Fibroblast of the conjunctiva (primary cell): ENCODE measurements around the gene LRFN4.
A peak's percentile ranks its signal among the peaks of the same experiment; 100 is the strongest.
"Not testable (repeated sequence)": the region's sequence is repeated elsewhere in the genome, so short reads cannot be mapped to it uniquely, and the experiment has no call there.

Source experiments
- DNase-seq: peaks from one replicate; pipeline ENCODE4 v3.0.0-alpha.2; 2010; ENCODE audit warnings: low read depth

Gene LRFN4

DNA sequence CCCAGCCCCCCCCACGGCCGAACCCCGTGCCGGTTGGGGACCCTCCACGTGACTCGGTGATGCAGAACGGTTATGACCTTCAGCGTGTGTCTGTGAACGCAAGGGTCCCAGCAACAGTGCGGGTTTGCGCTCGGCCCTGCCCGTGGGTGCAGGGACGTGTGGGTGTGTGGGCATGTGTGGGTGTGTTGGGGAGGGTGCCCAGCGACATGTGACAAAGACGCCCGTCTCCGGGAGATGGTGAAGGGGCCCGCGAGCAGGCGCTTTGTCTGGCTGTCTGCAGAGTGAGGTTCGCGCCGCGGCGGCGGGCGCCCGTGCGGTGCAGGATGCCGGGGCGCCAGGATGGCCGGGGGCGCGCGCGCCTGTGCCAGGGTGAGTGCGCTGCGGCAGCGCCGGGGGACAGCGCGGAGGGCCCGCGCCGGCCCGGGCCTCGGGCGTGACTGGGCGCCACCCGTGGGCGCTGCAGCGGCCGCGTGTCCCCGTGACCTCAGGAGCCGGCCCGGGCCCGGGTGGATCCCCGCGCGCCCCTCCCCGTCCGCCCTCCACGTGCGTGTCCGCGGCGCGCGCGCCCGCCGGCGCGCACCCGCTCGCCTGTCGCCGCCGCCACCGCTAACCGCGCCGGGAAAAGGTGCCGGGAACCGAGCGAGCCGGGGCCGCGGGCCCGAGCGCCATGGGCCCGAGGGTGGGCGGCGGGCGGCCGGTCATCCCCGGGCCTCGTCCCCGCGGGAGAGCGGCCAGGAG is at the start of gene LRFN4:
Gene LRFN4, plus strand, starts transcription at position 569 of the 738 bp plus-strand sequence. CDS start 681 bp downstream, outside the sequence.
- no peak for DNase-seq

DNA sequence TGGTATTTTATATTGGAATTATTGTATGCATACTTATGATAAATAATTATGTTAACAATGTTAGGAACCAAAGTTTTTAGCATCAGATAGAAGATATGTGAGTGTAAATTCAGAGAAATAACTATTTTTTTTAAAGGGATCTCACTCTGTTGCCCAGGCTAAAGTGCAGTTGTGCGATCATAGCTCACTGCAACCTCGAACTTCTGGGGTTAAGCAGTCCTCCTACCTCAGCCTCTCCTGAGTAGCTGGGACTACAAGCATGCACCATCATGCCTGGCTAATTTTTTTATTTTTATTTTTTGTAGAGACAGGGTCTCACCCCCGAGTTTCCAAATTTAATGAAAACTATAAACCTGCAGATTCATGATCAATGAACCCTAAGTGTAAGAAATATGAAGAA is 47.3 kb upstream of the LRFN4 start:
- no peak for DNase-seq

DNA sequence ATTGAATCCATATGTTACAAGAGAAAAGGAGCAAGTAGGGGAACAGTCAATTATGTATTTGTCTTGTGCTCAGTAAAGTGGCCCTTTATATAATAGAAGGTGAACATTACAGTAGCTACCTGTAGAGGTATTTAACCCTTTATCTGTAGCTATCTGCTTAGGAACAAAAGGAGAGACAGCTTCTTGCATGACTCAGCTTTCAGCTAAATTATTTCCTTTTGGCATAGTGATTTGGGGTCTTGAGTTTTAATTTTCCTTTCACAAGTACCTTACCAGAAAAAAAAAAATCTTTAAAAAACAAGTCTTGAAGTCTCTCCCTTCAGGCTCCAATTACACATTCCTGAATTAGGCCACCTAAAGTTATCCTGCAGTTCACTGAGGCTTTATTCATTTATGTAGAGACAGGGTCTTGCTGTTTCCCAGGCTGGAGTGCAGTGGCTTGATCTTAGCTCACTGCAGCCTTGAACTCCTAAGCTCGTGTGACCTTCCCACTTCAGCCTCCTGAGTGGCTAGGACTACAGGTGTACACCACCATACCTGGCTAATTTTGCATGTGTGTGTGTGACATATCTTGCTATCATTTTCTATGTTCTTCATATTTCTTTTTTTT is 46.2 kb upstream of the LRFN4 start:
- no peak for DNase-seq

DNA sequence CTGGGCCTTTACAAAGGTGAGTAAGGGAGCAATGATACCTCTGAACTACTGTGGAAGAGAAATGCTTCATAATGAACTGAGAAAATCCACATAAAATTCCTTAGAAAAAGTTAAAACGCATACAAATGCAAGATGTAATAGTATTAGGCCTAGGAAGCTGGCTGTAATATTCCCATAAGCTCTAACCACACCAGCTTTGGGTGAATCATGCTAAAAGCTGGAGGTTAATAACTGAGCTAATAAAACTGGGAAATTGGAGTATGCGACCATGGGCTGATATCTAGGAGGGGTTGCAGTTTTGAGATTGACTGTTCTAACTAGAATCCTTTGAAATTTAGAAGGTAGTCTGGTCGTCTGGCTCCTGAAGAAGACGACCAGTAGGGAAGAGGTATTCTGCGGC is 42.2 kb upstream of the LRFN4 start:
- no peak for DNase-seq

DNA sequence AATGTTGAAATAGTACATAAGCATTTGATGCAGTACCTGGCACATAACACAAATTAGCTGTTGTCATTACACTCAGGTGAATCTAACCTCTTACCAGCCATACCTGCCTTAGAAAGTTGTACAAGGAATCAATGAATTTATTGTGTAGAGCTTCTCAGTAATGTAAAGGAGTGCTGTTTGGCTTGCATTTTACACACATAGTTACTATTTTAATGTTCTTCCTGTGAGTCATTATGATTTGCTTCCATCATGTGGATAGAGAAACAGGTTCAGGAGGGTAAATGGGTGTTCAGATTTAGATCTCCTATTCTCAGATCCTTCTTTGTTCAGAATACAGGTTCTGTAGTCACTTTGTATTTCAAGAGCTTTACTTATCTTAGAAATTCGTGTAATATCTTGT is 41.2 kb upstream of the LRFN4 start:
- DNase-seq, result no peak

DNA sequence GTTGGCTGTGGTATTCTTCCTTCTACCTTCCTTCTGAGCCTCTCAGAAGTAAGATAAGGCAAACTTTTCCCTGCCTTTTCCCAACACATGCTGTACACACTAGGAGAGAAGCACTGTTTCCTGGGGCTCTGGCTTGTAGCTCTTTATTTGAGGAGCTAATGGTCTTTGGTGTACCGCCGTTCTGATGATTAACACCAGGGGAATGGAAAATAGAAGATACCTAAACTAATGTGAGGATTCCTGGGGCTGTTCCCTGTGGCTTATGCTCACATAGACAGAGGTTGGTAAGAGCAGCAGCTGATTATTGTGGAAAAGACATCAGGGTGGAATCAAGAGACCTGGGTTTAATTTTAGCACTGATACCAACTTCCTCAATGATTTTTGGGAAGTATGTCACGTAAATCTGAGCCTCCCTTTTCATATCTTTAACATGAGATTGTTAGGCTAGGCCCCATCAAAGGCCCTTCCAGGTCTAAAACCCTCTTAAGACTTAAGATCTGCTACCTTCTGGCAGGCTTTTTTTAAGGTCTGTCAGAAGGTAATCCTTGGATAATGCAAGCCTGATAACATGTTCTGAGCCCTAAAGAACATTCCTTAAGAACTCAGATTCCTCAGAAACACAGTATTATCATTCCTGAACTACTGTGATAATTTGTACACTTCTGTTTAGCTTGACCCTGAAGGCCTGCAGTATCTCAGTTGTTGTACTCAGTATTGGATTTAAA is 38.5 kb upstream of the LRFN4 start:
- DNase-seq, result no peak

DNA sequence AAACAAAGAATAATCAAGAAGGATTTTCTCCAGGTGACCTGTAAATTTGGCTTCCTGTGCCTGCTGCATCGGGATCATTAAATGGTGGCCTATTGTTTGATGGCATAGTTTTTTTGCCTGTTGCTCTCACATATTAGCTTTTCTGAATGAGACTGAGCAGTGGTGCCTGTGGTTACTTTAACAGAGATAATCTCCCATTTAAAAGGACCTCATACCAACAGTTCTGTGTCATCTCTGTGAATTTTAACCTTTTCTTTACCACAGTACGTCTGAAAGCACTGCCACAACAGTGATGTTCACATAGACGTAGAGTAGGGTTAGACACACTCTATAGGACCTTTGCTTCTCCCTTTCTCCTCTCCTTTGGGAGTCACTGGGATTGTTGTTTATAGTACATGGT is 36.5 kb upstream of the LRFN4 start:
- DNase-seq, result no peak

DNA sequence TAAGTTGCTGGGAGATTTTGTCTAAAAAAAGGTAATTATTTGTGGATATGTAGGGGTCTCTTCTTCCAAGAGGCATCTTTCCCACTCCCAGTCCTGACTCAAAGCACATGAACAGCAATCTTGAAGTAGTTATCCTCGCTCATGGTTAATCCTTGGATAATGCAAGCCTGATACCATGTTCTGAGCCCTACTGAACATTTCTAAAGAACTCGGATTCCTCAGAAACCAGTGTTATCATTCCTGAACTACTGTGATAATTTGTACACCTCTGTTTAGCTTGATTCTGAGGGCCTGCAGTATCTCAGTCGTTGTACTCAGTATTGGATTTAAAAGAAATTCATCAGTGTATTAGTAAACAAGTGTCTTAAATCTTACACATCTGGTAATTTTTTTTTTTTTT is 36.0 kb upstream of the LRFN4 start:
- DNase-seq, result no peak

DNA sequence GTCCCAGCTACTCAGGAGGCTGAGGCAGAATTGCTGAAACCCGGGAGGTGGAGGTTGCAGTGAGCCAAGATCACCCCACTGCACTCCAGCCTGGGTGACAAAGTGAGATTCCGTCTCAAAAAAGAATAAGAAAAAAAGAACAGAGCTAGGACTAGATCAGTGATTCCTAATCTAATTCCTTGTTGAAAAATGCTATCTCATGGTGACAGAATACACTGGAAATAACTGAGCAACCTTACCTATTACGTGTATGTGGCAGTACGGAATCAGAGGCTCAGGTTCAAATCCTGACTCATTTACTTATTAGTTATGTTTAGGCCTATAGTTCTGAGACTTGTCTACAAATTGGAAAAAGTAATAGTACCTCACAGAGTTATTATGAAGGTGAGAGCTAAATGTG is 33.2 kb upstream of the LRFN4 start:
- no peak for DNase-seq

DNA sequence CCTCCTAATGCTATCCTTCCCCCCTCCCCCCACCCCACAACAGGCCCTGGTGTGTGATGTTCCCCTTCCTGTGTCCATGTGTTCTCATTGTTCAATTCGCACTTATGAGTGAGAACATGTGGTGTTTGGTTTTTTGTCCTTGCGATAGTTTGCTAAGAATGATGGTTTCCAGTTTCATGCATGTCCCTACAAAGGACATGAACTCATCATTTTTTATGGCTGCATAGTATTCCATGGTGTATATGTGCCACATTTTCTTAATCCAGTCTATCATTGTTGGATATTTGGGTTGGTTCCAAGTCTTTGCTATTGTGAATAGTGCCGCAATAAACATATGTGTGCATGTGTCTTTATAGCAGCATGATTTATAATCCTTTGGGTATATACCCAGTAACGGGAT is 32.3 kb upstream of the LRFN4 start:
- not testable (repeated sequence) for DNase-seq

DNA sequence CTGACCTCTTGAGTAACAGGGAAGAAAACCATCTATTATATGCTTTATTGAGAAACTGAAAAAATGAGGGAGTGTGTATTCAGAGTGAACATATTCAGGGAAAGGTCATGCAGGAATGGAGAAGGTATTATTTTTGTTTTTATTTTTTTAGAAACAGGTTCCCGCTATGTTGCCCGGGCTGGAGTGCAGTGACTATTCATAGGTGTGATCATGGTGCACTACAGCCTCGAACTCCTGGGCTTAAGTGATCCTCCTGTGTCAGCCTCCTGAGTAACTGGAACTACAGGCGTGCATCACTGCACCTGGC is 22.4 kb upstream of the LRFN4 start:
- no peak for DNase-seq

DNA sequence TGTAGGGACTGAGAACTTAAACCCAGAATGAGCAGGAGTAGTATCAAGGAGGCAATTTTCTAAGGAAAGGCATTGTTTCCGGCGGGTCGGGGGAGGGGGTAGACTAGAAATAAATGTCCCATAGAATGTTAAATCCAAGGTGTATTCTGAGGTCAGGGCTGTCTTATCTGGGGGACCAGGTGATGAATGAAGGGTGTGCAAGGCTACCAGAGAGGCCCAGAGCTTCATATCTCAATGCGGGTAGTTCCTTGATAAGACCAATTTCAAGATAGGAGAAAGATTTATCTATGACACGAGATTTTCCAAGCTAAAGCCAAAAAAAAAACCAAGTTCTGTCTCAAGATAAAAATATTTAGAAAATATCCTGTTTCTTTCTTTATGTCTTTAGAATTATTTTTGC is 21.9 kb upstream of the LRFN4 start:
- no peak for DNase-seq

DNA sequence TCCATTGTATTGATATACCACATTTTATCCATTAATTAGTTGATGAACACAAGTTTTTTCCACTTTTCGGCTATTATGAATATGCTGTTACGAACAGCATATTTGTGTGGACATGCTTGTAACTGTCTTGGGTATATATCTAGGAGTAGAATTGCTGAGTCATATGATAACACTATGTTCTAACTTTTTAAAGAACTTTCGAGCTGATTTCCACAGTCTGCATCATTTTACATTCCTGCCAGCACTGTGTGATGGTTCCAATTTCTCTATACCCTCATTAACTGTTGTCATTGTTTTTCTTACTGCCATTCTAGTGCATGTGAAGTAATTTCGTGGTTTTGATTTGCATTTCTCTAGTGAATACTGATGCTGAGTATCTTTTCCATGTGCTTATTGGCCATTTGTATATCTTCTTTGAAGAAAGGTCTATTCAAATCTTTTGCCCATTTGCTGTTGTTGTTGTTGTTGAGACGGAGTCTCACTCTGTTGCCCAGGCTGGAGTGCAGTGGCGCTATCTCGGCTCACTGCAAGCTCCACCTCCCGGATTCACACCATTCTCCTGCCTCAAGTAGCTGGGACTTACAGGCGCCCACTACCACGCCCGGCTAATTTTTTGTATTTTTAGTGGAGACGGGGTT is 21.0 kb upstream of the LRFN4 start:
- DNase-seq, result peak; percentile 71

DNA sequence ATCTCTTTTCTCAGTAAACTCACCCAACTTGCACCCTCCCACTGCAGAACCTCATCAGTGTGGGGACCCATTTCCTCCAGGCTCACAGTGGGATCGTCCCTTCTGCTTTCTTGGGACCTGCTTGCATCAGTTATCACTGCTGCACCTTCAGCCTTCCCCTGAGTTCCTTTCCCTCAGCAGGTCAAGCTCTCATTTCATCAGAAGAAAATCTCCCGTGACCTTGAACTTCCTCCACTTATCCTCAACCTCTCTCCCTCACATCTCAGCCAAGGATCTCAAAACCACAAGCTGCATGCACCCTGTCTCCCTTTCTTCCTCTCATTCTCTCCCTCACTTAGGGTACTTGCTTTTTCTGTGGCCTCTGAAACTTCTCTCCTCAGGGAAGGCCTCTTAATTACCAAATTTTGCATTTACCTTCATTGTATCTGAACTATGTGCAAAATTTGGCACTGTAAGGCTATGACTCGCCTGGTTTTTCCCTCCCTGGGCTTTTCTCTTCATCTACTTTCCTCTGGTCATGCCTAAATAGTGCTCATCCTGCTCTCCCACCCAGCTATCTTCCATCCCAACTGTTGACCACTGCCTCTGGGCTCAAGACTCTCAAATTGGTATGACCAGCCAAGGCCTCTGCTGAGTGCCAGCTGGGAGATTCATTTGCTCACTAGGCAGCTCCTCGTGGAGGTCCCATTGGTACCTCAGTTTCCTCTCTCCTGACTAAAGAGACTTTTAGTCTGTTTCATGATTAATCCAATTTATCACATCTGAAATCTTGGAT is 16.4 kb upstream of the LRFN4 start:
- DNase-seq, result no peak

DNA sequence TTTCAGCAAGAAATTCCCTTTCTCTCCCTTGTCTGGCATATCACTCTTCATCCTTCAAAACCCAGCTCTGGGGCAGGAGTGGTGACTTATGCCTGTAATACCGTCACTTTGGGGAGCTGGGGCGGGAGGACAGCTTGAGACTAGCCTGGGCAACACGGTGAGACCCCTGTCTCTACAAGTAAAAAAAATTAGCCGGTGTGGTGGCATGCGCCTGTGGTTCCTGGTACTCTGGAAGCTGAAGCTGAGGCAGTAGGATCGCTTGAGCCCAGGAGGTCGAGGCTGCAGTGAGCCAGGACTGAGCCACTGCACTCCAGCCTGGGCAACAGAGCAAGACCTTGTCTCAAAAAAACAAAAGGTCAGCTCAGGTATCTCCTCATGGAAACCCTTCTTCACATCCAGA is 15.0 kb upstream of the LRFN4 start:
- DNase-seq, result no peak

DNA sequence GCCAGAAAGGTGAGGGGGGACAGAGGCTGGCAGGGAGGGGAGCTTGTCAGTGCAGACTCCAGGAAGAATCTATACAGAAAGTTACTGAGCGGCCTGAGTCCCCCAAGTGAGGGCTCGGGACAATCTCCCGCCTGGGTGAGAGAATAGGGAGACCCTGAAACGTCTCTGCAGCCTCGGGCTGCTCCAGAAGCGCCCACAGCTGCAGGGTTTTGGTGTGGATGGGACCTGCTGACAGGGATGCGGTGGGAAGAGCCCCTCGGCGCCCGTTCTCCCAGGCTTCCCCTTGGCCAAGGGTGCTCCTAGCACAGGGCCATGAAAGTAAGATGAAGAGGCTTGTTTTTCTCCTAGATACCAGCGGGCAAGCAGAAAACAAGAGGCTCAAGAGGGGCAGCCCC is 14.4 kb upstream of the LRFN4 start:
- no peak for DNase-seq

DNA sequence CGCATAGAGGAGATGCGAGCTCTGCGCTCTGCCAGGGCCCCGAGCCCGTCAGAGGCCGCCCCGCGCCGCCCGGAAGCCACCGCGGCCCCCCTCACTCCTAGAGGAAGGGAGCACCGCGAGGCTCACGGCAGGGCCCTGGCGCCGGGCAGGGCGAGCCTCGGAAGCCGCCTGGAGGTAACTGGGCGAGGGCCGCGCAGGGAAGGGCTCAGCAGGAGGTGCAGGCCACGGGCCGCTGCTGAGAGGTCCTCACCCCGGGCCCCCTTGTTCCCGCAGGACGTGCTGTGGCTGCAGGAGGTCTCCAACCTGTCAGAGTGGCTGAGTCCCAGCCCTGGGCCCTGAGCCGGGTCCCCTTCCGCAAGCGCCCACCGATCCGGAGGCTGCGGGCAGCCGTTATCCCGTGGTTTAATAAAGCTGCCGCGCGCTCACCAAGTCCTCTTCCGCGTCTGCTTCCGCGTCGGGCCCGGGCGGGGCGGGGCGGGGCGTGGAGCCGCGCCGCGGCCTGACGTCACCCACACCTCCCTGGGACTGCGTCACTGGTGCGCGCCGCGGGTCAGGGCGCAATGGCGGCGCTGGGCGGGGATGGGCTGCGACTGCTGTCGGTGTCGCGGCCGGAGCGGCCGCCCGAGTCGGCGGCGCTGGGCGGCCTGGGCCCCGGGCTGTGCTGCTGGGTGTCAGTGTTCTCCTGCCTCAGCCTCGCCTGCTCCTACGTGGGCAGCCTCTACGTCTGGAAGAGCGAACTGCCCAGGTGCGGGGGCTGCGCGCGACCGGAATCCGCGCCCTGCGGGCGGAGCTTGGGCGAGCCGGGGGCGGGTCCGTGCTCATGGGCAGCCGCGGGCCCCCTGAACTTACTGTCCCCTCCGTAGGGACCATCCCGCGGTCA is 13.7 kb upstream of the LRFN4 start, which contains the start of gene RCE1:
Gene RCE1, plus strand, starts transcription at position 546 of the 880 bp plus-strand sequence. Its CDS starts 15 bp downstream, at position 561.
- peak; percentile 71 for DNase-seq

DNA sequence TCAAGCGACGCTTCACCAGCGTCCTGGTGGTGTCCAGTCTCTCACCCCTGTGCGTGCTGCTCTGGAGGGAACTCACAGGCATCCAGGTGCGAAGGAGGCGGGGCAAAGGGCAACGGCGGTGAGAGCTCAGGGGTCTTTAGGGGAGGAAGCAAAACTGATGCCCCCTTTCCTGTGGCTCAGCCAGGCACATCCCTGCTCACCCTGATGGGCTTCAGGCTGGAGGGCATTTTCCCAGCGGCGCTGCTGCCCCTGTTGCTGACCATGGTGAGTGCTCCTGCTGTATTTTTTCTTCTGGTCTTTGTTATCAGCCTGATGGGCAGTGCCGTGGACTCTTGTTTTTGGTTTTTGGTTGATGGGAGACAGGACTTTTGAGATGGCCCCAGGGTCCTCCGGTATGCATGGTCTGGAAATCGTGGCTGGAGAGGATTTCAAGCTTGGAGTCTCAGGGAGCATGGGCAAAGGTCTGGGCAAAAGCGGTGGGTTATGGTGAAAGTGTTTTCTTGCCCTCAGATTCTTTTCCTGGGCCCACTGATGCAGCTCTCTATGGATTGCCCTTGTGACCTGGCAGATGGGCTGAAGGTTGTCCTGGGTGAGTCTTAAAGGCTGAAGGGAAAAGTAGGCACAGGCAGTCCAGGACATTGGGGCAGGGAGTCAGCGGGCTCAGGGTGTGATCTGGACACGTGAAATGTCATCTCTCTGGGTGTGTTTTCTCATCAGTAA is 12.9 kb upstream of the LRFN4 start:
- DNase-seq, result no peak

DNA sequence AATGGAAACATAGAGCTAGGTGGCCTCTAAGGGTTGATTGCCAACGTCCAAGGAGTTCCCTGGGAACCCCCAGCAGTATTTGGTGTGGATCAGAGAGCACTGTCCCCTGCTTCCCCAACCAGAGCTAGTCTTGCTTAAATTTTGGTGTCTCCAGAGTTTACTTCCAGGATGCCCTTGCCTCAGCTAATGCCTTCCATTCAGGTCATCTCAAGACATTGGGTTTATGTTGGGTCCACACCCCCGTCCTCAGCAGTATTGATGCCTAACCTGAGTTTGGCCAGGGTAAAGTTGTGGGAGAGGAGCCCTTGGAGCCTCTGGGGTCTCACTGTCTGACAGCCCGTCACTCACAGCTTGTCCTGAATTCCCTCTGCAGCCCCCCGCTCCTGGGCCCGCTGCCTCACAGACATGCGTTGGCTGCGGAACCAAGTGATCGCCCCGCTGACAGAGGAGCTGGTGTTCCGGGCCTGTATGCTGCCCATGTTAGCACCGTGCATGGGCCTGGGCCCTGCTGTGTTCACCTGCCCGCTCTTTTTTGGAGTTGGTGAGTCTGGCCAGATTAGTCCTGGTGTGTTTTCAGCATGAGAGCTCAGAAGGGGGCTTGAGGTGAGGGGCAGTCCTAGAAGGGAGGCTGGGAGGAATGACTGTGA is 12.2 kb upstream of the LRFN4 start:
- no peak for DNase-seq
